Breast epithelium (tissue), 3 donors: ENCODE results near the gene AP5Z1.

ENCODE experiments used
- POLR2A ChIP-seq: fragments of 450-650 bp; IDR thresholded peaks from one replicate; pipeline ENCODE4 v1.6.1; 2016; ENCODE audit warnings: antibody characterized with exemption, mild to moderate bottlenecking, moderate library complexity
- POLR2AphosphoS5 ChIP-seq, 3 donors: sonication (generic); formaldehyde crosslinking; IDR thresholded peaks; one replicate each; pipeline ENCODE4 v1.6.1; 2017; ENCODE audit warnings: antibody characterized with exemption in 3 of 3
- TF ChIP-seq, protein P1 (sequence below), 3 donors: fragments of 450-650 bp; IDR thresholded peaks; one replicate each; pipeline ENCODE4 v1.5.1; 2016 to 2017; ENCODE audit warnings: antibody characterized with exemption in 3 of 3, mild to moderate bottlenecking in 3 of 3, moderate library complexity in 3 of 3

GRCh38 chr7:4796453-4796852 lies 21.0 kb downstream of the AP5Z1 start:
- TF ChIP-seq, protein P1, sequence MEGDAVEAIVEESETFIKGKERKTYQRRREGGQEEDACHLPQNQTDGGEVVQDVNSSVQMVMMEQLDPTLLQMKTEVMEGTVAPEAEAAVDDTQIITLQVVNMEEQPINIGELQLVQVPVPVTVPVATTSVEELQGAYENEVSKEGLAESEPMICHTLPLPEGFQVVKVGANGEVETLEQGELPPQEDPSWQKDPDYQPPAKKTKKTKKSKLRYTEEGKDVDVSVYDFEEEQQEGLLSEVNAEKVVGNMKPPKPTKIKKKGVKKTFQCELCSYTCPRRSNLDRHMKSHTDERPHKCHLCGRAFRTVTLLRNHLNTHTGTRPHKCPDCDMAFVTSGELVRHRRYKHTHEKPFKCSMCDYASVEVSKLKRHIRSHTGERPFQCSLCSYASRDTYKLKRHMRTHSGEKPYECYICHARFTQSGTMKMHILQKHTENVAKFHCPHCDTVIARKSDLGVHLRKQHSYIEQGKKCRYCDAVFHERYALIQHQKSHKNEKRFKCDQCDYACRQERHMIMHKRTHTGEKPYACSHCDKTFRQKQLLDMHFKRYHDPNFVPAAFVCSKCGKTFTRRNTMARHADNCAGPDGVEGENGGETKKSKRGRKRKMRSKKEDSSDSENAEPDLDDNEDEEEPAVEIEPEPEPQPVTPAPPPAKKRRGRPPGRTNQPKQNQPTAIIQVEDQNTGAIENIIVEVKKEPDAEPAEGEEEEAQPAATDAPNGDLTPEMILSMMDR (IDR thresholded peaks at IDR 0.05) = no peak
- TF ChIP-seq POLR2A (no peak), POLR2AphosphoS5 (IDR thresholded peaks at IDR 0.05) (no peak)
